ENCODE data around the gene DUSP5.

GRCh38 chr10:110475722-110476515 is 21.8 kb upstream of the DUSP5 start:
- no peak for TF ChIP-seq POLR2A (IDR thresholded peaks at IDR 0.05)
- TF ChIP-seq, protein P1, sequence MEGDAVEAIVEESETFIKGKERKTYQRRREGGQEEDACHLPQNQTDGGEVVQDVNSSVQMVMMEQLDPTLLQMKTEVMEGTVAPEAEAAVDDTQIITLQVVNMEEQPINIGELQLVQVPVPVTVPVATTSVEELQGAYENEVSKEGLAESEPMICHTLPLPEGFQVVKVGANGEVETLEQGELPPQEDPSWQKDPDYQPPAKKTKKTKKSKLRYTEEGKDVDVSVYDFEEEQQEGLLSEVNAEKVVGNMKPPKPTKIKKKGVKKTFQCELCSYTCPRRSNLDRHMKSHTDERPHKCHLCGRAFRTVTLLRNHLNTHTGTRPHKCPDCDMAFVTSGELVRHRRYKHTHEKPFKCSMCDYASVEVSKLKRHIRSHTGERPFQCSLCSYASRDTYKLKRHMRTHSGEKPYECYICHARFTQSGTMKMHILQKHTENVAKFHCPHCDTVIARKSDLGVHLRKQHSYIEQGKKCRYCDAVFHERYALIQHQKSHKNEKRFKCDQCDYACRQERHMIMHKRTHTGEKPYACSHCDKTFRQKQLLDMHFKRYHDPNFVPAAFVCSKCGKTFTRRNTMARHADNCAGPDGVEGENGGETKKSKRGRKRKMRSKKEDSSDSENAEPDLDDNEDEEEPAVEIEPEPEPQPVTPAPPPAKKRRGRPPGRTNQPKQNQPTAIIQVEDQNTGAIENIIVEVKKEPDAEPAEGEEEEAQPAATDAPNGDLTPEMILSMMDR (IDR thresholded peaks at IDR 0.05) = no peak
- TF ChIP-seq EP300 (IDR thresholded peaks at IDR 0.05) = no peak
- no peak for TF ChIP-seq POLR2AphosphoS5 (IDR thresholded peaks at IDR 0.05)

All from upper lobe of left lung (tissue), 4 donors.